CD14-positive monocyte (primary cell): ENCODE measurements around the gene NUP188. TPM values are rescaled to one million over a fixed set of nuclear protein-coding genes. Genes with fewer than 3 reads are reported as not detected.
A peak's percentile ranks its signal among the peaks of the same experiment; 100 is the strongest.

ENCODE experiments used
- DNase-seq, 3 donors: peaks; one replicate each; pipeline ENCODE4 v3.0.0-alpha.2; 2011 to 2022
- H2AFZ ChIP-seq: 2 replicates; pipeline ENCODE4 v1.6.0; 2012; ENCODE audit warnings: mild to moderate bottlenecking, low read depth, low read length, inconsistent platforms; ENCODE audit not compliant: insufficient read depth, poor library complexity, severe bottlenecking
- H3K27ac ChIP-seq, 2 donors: 1 replicate in 1 of 2; 2 replicates in 1 of 2; pipeline ENCODE4 v1.5.1; 2012 to 2013; ENCODE audit warnings: low read length in 2 of 2, control low read depth in 1 of 2, inconsistent platforms in 1 of 2, low read depth in 1 of 2, mild to moderate bottlenecking in 1 of 2
- H3K27me3 ChIP-seq, 2 donors: one replicate each; pipeline versions ENCODE4 v1.6.0 to v1.6.1; 2011 to 2013; ENCODE audit warnings: low read length in 2 of 2; ENCODE audit not compliant: control insufficient read depth in 2 of 2, insufficient read depth in 2 of 2
- H3K36me3 ChIP-seq, 2 donors: replicated peaks in 1 of 2; 1 replicate in 1 of 2; 2 replicates in 1 of 2; pipeline versions ENCODE4 v1.5.1 to v1.6.1; 2012 to 2013; ENCODE audit warnings: low read length in 2 of 2, control low read depth in 1 of 2, inconsistent platforms in 1 of 2, mild to moderate bottlenecking in 1 of 2; ENCODE audit not compliant: insufficient read depth in 2 of 2, control insufficient read depth in 1 of 2
- H3K4me1 ChIP-seq, 2 donors: 1 replicate in 1 of 2; 2 replicates in 1 of 2; pipeline versions ENCODE4 v1.5.1 to v1.6.1; 2012 to 2013; ENCODE audit warnings: low read length in 2 of 2, control low read depth in 1 of 2, inconsistent platforms in 1 of 2, mild to moderate bottlenecking in 1 of 2, moderate library complexity in 1 of 2; ENCODE audit not compliant: insufficient read depth in 2 of 2, control insufficient read depth in 1 of 2
- H3K4me2 ChIP-seq: replicated peaks from 2 replicates; pipeline ENCODE3; 2012; ENCODE audit warnings: low read length, moderate library complexity, mild to moderate bottlenecking; ENCODE audit not compliant: poor library complexity, severe bottlenecking; ENCODE audit errors: extremely low read depth
- H3K4me3 ChIP-seq, 3 experiments: fragments of 200-600 bp in 1 of 3; sonication (generic) in 1 of 3; replicated peaks in 1 of 3; 1 replicate in 2 of 3; 2 replicates in 1 of 3; pipeline ENCODE4 v1.5.1; 2011 to 2013; ENCODE audit warnings: low read length in 3 of 3, mild to moderate bottlenecking in 3 of 3, control low read depth in 2 of 3, low read depth in 2 of 3, inconsistent platforms in 1 of 3, moderate library complexity in 1 of 3
- H3K79me2 ChIP-seq: 2 replicates; pipeline ENCODE4 v1.6.0; 2012; ENCODE audit warnings: mild to moderate bottlenecking, control low read depth, inconsistent platforms, low read length, moderate library complexity; ENCODE audit not compliant: insufficient read depth
- H3K9ac ChIP-seq: 2 replicates; pipeline ENCODE4 v1.6.0; 2017; ENCODE audit warnings: low read length, mild to moderate bottlenecking; ENCODE audit not compliant: insufficient read depth, poor library complexity, severe bottlenecking
- H3K9me3 ChIP-seq, 2 donors: replicated peaks in 1 of 2; 1 replicate in 1 of 2; 2 replicates in 1 of 2; pipeline versions ENCODE4 v1.5.1 to v1.6.1; 2012 to 2013; ENCODE audit warnings: low read length in 2 of 2, control low read depth in 1 of 2; ENCODE audit not compliant: control insufficient read depth in 1 of 2, insufficient read depth in 1 of 2
- H4K20me1 ChIP-seq: 2 replicates; pipeline ENCODE4 v1.6.0; 2012; ENCODE audit warnings: mild to moderate bottlenecking, low read length, control low read depth, moderate library complexity; ENCODE audit not compliant: insufficient read depth
- H3K27ac Mint-ChIP-seq, 7 donors: one replicate each; pipeline ENCODE4 v1.8.0; 2020; ENCODE audit warnings: mild to moderate bottlenecking in 7 of 7, mixed read lengths in 7 of 7, moderate library complexity in 6 of 7, inconsistent platforms in 2 of 7
- H3K27me3 Mint-ChIP-seq, 3 donors: one replicate each; pipeline ENCODE4 v1.8.0; 2021 to 2022; ENCODE audit warnings: low read depth in 3 of 3, mild to moderate bottlenecking in 3 of 3, mixed read lengths in 3 of 3, moderate library complexity in 3 of 3, inconsistent platforms in 1 of 3
- H3K36me3 Mint-ChIP-seq, 2 donors: one replicate each; pipeline ENCODE4 v1.8.0; 2020; ENCODE audit warnings: mixed read lengths in 2 of 2, inconsistent platforms in 1 of 2, mild to moderate bottlenecking in 1 of 2
- H3K4me1 Mint-ChIP-seq: one replicate; pipeline ENCODE4 v1.8.0; 2020; ENCODE audit warnings: mild to moderate bottlenecking, mixed read lengths
- H3K4me3 Mint-ChIP-seq, 2 donors: one replicate each; pipeline ENCODE4 v1.8.0; 2020; ENCODE audit warnings: mild to moderate bottlenecking in 2 of 2, mixed read lengths in 2 of 2, moderate library complexity in 1 of 2
- H3K9me3 Mint-ChIP-seq, 7 donors: one replicate each; pipeline ENCODE4 v1.8.0; 2020 to 2022; ENCODE audit warnings: mixed read lengths in 7 of 7, mild to moderate bottlenecking in 6 of 7, moderate library complexity in 6 of 7, inconsistent platforms in 2 of 7
- WGBS: methylation state at CpG from one replicate; pipeline ENCODE4 v1.1.5; 2013; ENCODE audit warnings: missing lambda C conversion rate; ENCODE audit not compliant: insufficient coverage; 5-methylcytosine and 5-hydroxymethylcytosine counted together
- intact Hi-C, 2 donors: fragments of 100-400 bp; cut with micrococcal nuclease; formaldehyde crosslinking; loops; one replicate each; pipeline versions ENCODE4 v1.15.0 to v1.15.1; 2023
- polyA plus RNA-seq, 3 donors: library from polyadenylated mRNA; depleted of rRNA in 1 of 3; unstranded in 2 of 3; stranded (reverse) in 1 of 3; fragments of 300-500 nt in 2 of 3; fragments of >200 nt in 1 of 3; fragmentation: Illumina TruSeq in 2 of 3; gene quantifications; 1 replicate in 2 of 3; 2 replicates in 1 of 3; pipeline ENCODE4 v1.2.3, GENCODE V29; 2012 to 2021
- TF ChIP-seq, protein P1 (sequence below): fragments of 200-600 bp; IDR thresholded peaks from one replicate; pipeline ENCODE4 v1.8.0; 2022; ENCODE audit warnings: antibody characterized with exemption, mild to moderate bottlenecking

Gene NUP188
- polyA plus RNA-seq, 3 donors = 10.5 to 28.2 (median 17.2) TPM

DNA sequence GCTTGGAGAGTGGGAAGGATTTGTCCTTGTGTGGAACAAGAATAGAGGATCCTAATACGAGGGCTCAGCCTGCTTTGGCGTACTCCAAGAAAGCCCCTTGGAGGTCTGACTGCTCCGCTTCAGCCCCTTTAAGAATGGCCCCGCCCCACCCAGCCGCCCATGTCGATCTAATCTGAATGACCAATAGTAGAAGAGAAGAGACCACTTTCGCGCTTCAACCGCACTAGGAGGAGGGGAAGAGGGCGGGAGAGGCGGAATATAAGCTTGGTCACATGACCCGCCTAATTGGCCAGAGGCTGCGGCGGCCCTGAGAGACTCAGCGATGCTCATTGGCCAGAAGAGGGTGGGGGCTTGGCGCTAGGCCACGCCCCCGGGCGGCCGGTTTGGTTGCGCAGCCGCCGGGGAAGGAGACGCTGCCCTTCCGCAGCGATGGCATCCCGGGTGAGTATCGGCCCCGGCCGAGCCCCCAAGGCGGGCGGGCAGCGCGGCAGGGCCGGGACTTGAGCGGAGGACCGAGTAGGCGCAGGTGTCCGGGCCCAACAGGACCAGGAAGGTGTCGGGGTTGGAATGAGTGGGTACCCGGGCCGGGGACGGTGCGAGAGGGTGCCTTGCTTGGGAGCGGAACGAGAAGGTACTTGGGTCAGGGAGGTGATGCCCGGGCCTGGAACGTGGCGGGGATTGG, 88.9 kb downstream of the NUP188 start, which contains the start of gene MIGA2:
Gene MIGA2 (plus strand): TSS at position 386 of the 682 bp plus-strand sequence. CDS start 3,969 bp downstream, outside the sequence.
- peaks cover 16% of the 10 kb centered on the region for H4K20me1 ChIP-seq
- peak within 1 kb of the TSS; percentile 85 for H3K9ac ChIP-seq
- DNase-seq = peak; percentile 96 to 99 (median 97)

More for the DNA sequence above, 88.9 kb downstream of the NUP188 start, which contains the start of gene MIGA2:
- intact Hi-C loops = loop anchor here (1.0 to 5.0 kb wide), 3 partner anchors 8 to 44 kb away; partner anchors contain the start of genes DOLPP1 (in 1 of the 2) and SH3GLB2 (in 1 of the 2)
- H3K9me3 ChIP-seq = no peaks in the 10 kb centered on the region
- H3K27me3 ChIP-seq = no peaks in the 10 kb centered on the region
- H3K4me1 Mint-ChIP-seq = peaks cover 24% of the 10 kb centered on the region
- peaks cover 22 to 26% of the 10 kb centered on the region in 2 donors for H3K4me1 ChIP-seq
- H3K4me3 ChIP-seq = peak within 1 kb of the TSS; percentile 80 to 99 (median 94)
- peak within 1 kb of the TSS; percentile 96 to 98 for H3K4me3 Mint-ChIP-seq
- H3K36me3 Mint-ChIP-seq = peaks cover 7 to 17% of the 10 kb centered on the region in 2 donors
- 0% methylated on average over 44 of the region's 49 CpGs for WGBS
- peak within 1 kb of the TSS; percentile 10 to 85 for H3K27ac ChIP-seq
- H3K79me2 ChIP-seq = peaks cover 35% of the 10 kb centered on the region
- peaks cover 6 to 14% of the 10 kb centered on the region in 2 donors for H3K36me3 ChIP-seq
- peak within 1 kb of the TSS; percentile 96 for H2AFZ ChIP-seq
- peaks cover 0 to 1% (median 0%) of the 10 kb centered on the region in 3 donors for H3K27me3 Mint-ChIP-seq
- H3K4me2 ChIP-seq = peak within 1 kb of the TSS; percentile 99
- TF ChIP-seq, protein P1, sequence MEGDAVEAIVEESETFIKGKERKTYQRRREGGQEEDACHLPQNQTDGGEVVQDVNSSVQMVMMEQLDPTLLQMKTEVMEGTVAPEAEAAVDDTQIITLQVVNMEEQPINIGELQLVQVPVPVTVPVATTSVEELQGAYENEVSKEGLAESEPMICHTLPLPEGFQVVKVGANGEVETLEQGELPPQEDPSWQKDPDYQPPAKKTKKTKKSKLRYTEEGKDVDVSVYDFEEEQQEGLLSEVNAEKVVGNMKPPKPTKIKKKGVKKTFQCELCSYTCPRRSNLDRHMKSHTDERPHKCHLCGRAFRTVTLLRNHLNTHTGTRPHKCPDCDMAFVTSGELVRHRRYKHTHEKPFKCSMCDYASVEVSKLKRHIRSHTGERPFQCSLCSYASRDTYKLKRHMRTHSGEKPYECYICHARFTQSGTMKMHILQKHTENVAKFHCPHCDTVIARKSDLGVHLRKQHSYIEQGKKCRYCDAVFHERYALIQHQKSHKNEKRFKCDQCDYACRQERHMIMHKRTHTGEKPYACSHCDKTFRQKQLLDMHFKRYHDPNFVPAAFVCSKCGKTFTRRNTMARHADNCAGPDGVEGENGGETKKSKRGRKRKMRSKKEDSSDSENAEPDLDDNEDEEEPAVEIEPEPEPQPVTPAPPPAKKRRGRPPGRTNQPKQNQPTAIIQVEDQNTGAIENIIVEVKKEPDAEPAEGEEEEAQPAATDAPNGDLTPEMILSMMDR = no peak
- H3K27ac Mint-ChIP-seq = peak within 1 kb of the TSS; percentile 80 to 94 (median 83)
- peaks cover 0 to 1% (median 0%) of the 10 kb centered on the region in 7 donors for H3K9me3 Mint-ChIP-seq
